Stimulated activated naive CD4-positive, alpha-beta T cell treated with Interleukin-2 at 50 U/mL for 16 hours (primary cell): ENCODE measurements around the gene CDPF1.

Source experiments
- DNase-seq: peaks from one replicate; lab custom pipeline; 2025; lab: John Stamatoyannopoulos, UW

The CDPF1 gene

DNA sequence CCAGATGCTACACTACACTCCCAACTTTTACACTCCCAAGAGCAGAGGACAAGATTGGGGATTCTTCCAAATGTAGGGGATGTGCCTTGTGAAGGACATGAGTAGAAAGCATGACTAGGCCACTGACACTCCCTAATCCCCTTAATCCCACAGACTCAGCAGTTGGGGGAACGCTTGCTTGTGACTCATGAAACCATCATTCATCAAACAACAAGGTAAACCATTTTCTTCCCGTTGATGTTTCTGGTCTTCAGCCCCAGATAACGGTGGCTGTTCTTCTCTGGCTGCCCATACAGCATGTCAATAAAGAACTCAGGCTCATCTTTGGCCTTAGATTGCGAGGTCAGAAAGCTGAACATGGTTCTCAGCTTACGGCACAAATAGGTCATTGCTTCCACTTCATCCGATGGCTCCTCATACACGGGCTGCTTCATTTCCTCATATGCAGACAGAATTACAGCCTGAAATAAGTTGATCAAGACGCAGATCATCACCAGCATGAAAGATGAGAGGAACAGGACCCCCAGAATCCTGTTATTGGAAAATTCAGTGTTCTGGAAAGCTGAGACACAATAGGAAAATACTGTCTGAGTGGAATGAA is 6.4 kb upstream of the CDPF1 start:
- DNase-seq: no peak

GRCh38 chr22:46251816-46252380 is 1.8 kb upstream of the CDPF1 start:
- no peak for DNase-seq

- DNase-seq: no peak
Observed at GRCh38 chr22:46251266-46251665, 1.2 kb upstream of the CDPF1 start.

GRCh38 chr22:46250783-46251125 is 661 bp upstream of the CDPF1 start:
- DNase-seq: no peak

DNA sequence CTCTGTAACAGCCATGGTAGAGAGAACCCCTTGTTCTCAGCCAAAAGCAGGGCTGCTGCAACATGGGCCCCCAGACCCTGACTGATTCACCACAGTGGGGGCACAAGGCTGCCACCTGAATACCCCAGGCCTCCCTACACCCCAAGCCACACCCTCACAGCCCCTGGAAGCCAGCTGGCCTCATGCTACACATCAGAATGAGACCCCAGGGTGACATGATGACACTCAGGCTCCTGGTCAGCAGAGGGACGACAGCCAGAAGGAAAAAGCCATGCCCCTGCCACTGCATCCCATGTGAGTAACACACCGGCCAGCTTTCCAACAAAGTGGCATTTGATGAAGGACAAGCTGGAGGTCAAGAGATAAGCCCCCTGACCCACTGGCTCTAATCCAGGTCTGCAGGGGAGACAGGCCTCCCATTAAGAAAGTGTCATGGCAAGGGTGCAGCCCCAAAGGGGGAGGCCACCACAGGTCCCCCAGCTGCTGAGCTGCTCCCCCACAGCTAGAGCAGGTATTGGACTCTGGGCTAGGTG is 2.6 kb downstream of the CDPF1 start:
- no peak for DNase-seq

DNA sequence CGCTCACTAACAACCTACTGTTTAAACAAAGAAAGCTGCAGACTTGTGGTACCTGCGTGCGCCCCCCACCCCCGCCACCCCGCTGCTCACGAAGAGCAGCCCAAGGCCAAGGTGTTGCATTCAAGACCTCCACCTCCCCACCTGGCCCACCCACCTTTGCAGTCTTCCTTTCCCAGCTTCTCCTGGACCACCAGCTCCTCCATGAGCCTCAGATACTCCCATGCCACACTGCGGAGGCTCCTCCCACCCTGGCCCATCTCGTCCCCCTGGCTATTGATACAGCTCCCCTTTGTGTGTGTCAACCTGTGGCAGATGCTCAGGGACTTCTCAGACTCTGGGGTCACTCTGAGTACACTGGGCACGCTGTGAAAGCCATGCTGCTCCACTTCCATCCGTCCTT is 3.9 kb downstream of the CDPF1 start:
- no peak for DNase-seq

- no peak for DNase-seq
Observed at GRCh38 chr22:46245511-46245910, 4.6 kb downstream of the CDPF1 start.

DNA sequence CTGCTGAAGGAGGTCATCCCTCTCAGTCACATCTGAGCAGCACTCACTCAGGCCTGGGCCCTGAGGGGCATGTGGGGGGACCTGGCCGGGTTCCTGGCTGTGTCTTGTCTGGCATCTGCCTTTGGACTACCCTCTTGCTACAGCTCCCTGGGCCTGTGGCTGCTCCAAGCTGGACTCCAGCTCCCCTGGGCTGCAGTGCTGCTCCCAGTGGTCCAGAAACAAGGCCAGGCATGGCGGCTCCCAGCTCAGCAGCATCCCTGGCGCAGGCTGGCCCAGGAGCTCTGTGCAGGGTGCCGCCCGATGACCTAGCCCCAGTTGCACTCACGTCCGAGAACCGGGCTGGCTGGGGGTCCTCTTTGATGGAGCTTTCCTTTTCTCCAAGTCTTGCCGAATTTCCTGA is 5.3 kb downstream of the CDPF1 start:
- DNase-seq: no peak

DNA sequence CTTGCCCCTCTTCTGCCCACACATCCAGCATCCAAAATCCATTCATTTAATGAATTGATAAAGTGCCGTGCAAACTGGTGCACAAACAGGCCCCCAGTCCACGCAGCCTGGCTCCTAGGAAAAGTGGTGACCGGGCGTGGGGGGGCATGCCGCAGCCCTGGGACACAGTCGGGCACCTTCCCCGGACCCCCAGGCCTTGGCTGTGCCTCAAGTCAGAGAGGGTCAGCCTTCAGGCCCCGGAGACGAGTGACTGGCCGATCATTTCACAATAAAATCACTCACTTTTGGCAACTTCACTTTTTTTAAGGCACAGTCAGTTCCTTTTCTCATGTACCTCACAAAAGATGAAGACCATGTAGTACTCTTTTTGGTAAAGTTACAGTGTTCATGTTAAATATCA is 8.0 kb downstream of the CDPF1 start:
- DNase-seq: no peak

GRCh38 chr22:46241396-46242007 is 8.6 kb downstream of the CDPF1 start:
- no peak for DNase-seq

DNA sequence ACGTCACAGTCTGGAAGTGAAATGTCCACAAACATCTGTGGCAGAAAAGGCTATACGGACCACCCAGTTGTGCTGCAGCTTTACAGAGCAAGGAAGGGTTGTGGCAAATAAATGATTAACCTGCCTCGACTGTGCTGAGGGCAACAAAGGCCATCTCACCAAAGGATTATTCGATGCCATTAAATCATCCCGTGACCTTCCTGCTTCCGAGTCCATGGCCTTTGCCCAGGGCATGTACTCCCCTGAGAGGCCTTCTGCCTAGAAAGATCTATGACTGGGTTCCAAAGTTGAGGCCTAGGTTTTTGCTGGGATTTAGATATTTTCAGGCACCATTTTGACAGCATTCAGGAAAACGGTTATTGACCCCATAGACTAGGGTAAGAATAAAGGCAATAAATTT is 9.2 kb downstream of the CDPF1 start:
- DNase-seq: no peak

DNA sequence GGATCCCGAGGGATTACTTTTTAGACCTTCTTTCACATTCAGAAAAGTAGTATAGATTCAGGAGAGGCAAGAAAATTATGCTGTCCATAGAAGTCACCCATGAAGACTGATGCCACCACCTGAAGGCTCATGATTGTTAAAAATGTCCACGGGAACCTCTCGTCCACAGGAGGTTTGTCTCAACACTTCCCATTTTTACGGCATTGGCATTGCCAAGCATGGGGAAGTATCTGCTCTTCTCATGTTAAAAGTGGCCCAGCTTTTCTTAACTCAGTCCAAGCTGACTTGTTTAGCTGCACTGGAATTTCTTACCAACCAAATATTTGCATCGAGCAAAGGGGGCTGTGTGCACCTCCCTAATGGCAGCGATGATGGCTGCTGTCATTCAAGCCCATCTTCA is 9.6 kb downstream of the CDPF1 start:
- DNase-seq: no peak

DNA sequence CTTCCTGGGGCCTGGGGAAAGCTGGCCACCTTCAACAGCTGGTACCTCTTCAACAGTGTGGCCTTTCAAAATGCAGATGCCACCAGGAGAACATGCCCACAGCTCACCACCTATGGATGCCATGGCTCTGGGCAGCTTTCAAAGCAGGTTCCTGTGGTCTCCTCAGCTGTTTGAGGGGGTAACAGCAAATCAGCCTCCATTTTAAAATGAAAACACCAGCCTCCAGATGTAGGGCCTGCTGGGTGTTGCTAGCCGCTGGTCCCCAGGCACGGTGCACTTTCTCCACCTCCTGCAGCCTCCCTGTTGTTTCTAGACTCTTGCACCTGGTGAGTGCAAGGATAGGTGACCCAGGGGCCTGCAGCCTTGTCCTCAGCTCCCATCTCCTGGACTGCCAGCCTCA is 10.0 kb downstream of the CDPF1 start:
- DNase-seq: no peak

DNA sequence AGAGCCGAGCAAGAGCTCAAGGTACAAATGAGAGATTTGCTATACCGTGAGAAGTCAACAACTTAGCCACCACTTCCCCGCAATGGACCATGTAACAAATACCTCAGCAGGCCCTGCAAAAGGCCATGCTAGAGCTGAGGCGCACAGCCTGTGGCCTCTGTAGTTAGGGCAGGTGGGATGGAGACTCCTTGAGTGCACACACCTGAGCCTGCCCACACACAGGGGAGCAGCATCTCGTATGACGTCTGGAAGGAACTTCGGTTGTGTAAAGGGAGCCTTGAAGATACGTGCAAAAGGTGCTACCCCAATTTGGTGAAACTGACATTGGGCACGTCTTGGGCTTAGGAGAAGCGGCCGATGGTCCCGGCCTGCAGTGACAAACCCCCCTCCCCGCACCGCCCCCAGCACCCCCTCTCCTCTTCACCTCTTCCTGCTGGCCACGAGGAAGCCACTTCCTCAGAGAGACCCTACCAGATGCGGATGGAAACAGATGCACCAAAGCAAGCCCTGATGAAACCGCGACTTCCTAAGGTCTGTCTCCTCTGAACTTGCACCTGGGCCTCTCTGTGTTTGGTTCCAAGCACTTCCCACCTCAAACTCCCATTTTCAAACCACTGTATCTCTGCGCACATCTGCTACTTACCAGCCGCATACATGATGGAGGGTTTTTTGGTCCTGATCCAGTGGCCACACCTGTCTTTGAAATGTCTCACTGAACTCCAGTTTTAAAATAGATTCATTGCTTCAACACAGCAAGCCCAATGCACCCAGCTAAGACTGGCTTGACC is 10.6 kb downstream of the CDPF1 start:
- no peak for DNase-seq

GRCh38 chr22:46238541-46238940 is 11.6 kb downstream of the CDPF1 start:
- no peak for DNase-seq

DNA sequence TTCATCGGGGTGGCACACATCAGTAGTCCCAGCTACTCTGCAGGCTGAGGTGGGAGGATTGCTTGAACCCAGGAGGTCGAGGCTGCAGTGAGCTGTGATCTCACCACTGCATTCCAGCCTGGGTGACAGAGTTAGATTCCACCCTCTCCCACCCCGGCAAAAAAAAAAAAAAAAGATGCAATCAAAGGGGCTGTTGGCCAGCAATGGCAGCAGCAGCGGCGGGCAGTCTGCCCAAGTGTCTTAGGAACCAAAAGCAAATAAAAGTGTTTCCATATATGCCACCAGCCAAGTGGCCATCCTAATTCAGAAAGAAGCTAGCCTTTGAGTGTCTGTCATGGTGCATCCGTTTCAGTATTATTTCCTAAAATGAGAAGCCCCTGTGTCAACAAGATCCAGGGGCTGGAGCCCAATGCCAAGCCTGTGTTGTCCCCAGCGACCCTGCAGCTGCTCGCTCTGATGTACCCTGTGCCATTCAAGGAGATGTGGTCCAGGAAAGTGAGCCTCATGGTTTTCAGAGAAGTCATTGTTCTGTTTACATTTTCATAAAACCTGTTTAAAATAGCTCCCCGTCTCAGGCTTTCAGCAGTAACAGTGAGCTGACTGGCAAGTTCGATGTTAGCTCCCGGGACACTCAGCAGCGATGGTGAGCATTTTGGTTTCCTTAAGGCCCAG is 12.5 kb downstream of the CDPF1 start:
- DNase-seq: no peak

GRCh38 chr22:46234969-46235368 is 15.1 kb downstream of the CDPF1 start:
- no peak for DNase-seq

DNA sequence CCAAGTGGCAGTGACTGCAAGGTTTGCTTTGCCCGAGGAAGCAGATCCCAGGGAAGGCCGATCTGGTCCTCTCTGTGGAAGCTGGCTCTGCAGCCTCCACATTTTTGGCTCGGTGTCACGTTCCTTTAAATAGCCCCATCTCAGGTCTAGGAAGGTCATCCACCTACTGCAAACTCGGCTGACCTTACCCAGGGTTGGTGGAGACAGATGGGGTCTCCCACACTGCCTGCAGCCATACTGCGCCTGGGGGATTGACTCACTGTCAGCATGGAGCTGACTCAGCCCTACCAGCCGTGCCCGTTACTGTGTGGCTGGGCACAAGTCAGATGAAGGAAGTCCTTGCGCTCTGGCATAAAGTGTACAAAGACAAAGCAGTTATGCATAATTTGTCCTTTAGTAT is 16.9 kb downstream of the CDPF1 start:
- DNase-seq: no peak

DNA sequence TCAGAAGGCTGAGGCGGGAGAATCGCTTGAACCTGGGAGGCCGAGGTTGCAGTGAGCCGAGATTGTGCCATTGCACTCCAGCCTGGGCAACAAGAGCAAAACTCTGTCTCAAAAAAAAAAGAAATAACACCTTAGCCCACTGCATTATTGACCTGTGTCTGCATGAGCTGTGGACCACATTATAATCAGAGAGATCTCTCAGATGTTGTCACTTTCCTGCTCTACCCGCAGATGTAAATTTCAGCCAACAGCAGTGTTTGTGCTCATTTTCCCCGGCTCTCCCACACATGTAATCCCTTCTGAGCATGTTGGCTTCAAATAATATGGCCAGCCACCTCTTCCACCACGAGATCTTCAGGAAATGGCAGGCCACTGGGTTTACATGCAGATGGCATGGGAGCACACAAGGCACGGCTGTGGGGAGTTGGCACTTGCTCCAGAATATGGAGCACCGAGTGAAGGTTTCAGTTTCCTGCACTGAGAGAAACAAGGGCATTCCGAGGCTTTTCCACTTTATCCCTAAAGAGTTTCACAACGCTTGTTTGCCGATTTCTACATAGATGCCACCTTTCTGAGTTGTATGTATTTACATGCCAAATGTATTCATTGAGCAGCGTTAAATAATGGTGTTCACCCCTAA is 19.7 kb downstream of the CDPF1 start:
- DNase-seq: no peak

DNA sequence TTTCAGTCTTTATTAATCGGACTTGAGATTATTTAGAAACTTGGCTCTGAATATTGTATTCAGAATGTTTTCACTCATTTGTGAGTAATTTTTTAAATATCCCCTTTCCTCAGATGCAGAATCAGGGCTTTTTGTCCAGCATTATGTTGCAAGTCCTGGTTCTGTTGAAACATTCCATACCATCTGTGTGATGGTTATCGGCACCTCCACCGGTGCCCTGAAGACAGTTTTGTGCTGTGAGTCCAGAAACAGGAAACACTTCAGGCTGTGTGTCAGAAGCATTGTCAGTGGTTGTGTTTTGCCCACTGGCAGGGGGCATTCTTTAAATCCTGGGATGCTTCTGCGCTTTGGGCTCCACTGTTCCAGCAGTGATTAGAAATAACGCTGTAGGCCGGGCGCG is 20.4 kb downstream of the CDPF1 start:
- DNase-seq: no peak

DNA sequence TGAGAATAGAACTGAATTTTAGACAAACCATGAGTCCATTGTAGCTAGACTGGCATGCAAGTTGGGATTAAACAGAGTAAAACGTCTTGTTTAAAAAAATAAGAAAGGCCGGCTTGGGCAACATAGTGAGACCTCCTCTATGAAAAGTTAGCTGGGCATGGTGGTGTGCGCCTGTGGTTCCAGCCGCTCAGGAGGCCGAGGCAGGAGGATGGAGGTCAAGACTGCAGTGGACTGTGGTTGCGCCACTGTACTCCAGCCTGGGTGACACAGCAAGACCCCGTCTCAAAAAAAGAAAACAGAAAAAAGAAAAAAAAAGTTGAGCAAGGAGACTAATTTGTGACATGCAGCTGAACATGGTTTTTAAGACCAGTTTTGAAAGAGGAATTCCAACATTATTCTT is 23.5 kb downstream of the CDPF1 start:
- DNase-seq: no peak

DNA sequence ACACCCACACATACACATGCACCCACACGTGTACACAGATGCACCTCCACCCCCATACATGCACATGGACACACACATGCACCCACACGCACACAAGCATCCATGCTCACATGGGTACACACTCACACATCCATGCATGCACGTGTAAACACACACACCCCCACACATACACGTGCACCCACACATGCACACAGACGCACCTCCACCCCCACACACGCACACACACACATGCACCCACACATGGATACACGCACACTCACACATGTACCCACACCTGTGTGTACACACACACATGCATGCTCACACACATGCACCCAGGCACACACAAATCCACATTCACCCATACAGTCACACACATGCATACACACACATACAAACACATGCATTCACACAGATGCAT is 24.5 kb downstream of the CDPF1 start:
- no peak for DNase-seq
